A673 (cell line): ENCODE results near the gene HNRNPF. TPM values are rescaled to one million over a fixed set of nuclear protein-coding genes. Genes with fewer than 3 reads are reported as not detected.

Experiments used
- BruUV-seq: library from RNA; stranded (reverse); fragments of 400-500 nt; replicated peaks from 2 replicates; lab custom pipeline; 2021; lab: Mats Ljungman, UMichigan
- CTCF ChIA-PET: fragments of 300-600 bp; sonication (Branson Sonifier 250); formaldehyde crosslinking; loops from one replicate; lab custom pipeline; 2022; ENCODE audit warnings: antibody characterized with exemption; lab: Charles Lee
- POLR2A ChIA-PET: fragments of 300-600 bp; sonication (Branson Sonifier 250); formaldehyde crosslinking; loops from one replicate; lab custom pipeline; 2022; ENCODE audit warnings: antibody characterized with exemption; ENCODE audit not compliant: low non-redundant PET; lab: Charles Lee
- DNase-seq: peaks from one replicate; pipeline ENCODE4 v3.0.0-alpha.2; 2015; ENCODE audit warnings: low spot score
- H3K27ac ChIP-seq: fragments of 200-600 bp; sonication (generic); 2 replicates; pipeline ENCODE4 v1.5.1; 2016; ENCODE audit warnings: mixed run types, low read depth, mild to moderate bottlenecking, mixed read lengths, antibody characterized with exemption, low read length; ENCODE audit not compliant: poor library complexity, severe bottlenecking
- H3K27me3 ChIP-seq: fragments of 200-600 bp; sonication (generic); replicated peaks from 2 replicates; pipeline ENCODE4 v1.6.1; 2017; ENCODE audit warnings: mixed run types, low read depth, mild to moderate bottlenecking, mixed read lengths, antibody characterized with exemption, low read length; ENCODE audit not compliant: insufficient read depth, poor library complexity
- H3K36me3 ChIP-seq: fragments of 200-600 bp; sonication (generic); 2 replicates; pipeline ENCODE4 v1.6.1; 2016; ENCODE audit warnings: mixed run types, mild to moderate bottlenecking, mixed read lengths, antibody characterized with exemption, low read length; ENCODE audit not compliant: insufficient read depth, poor library complexity, severe bottlenecking
- H3K4me1 ChIP-seq: fragments of 200-600 bp; sonication (generic); 2 replicates; pipeline ENCODE4 v1.6.1; 2017; ENCODE audit warnings: mixed run types, mild to moderate bottlenecking, mixed read lengths, antibody characterized with exemption, low read length; ENCODE audit not compliant: insufficient read depth, poor library complexity, severe bottlenecking
- H3K4me3 ChIP-seq: fragments of 200-600 bp; sonication (generic); 2 replicates; pipeline ENCODE4 v1.5.1; 2016; ENCODE audit warnings: low read depth, mixed run types, mild to moderate bottlenecking, mixed read lengths, low read length; ENCODE audit not compliant: poor library complexity, severe bottlenecking
- H3K9me3 ChIP-seq: fragments of 200-600 bp; sonication (generic); 2 replicates; pipeline ENCODE4 v1.6.1; 2016; ENCODE audit warnings: mixed run types, low read depth, mild to moderate bottlenecking, mixed read lengths, antibody characterized with exemption, low read length; ENCODE audit not compliant: poor library complexity, severe bottlenecking
- CTCF ChIP-seq: fragments of 300-800, 200-600 bp; sonication (generic); conservative IDR thresholded peaks from 2 replicates; pipeline ENCODE4 v1.5.1; 2017; ENCODE audit warnings: low read depth, mild to moderate bottlenecking, antibody characterized with exemption, low read length, moderate library complexity, mixed read lengths
- EZH2 ChIP-seq: fragments of 200-600 bp; sonication (generic); IDR thresholded peaks from 2 replicates; pipeline ENCODE4 v1.6.1; 2017; ENCODE audit warnings: borderline replicate concordance, low read depth, mild to moderate bottlenecking, mixed read lengths, antibody characterized with exemption, low read length; ENCODE audit not compliant: poor library complexity, severe bottlenecking
- intact Hi-C: fragments of 100-400 bp; cut with micrococcal nuclease; formaldehyde crosslinking; loops from one replicate; pipeline ENCODE4 v1.10.0; 2022; ENCODE audit not compliant: unreplicated experiment
- total RNA-seq: library from RNA; stranded (reverse); gene quantifications from 2 replicates; pipeline ENCODE4 v1.2.3, GENCODE V29; 2021

The HNRNPF gene
- total RNA-seq, 1 experiment from 2014 or later = 277 TPM

- BruUV-seq = no TSS peak
- H3K27ac ChIP-seq = no peak overlapping the region
- no peaks in the 10 kb centered on the region for H3K9me3 ChIP-seq
- CTCF ChIA-PET = interaction anchor here (0.7 kb wide), 1 partner anchor 20 kb away, joined by 12 read pairs; no protein-coding TSS in a partner anchor
- H3K27me3 ChIP-seq = no peaks in the 10 kb centered on the region
- POLR2A ChIA-PET = interaction anchor here (0.6 kb wide), 1 partner anchor 43 kb away, joined by 5 read pairs; no protein-coding TSS in a partner anchor
- no peak for TF ChIP-seq CTCF
- TF ChIP-seq EZH2 = no peak
- H3K4me1 ChIP-seq = peaks cover 1% of the 10 kb centered on the region
- no peak for DNase-seq
- no peak overlapping the region for H3K4me3 ChIP-seq
- no peaks in the 10 kb centered on the region for H3K36me3 ChIP-seq
- intact Hi-C loops = no loop called here
Observed at GRCh38 chr10:43375401-43376020, 33.5 kb downstream of the HNRNPF start.

GRCh38 chr10:43374194-43374593 is 34.8 kb downstream of the HNRNPF start:
- intact Hi-C loops = no loop called here
- Histone ChIP-seq H3K4me1 (no peaks in the 10 kb centered on the region), H3K4me3 (no peak overlapping the region), H3K36me3 (no peaks in the 10 kb centered on the region), H3K27me3 (no peaks in the 10 kb centered on the region), H3K27ac (no peak overlapping the region), H3K9me3 (no peaks in the 10 kb centered on the region)
- ChIA-PET POLR2A (no interaction called here), CTCF (no interaction called here)
- no peak for TF ChIP-seq CTCF
- TF ChIP-seq EZH2 = no peak
- DNase-seq = no peak
- BruUV-seq = no TSS peak

GRCh38 chr10:43373461-43373860 is 35.5 kb downstream of the HNRNPF start:
- H3K27me3 ChIP-seq = no peaks in the 10 kb centered on the region
- BruUV-seq = no TSS peak
- H3K27ac ChIP-seq = no peak overlapping the region
- CTCF ChIA-PET = no interaction called here
- no peak overlapping the region for H3K4me3 ChIP-seq
- TF ChIP-seq CTCF (no peak), EZH2 (no peak)
- POLR2A ChIA-PET = no interaction called here
- no peaks in the 10 kb centered on the region for H3K9me3 ChIP-seq
- no peaks in the 10 kb centered on the region for H3K36me3 ChIP-seq
- intact Hi-C loops = no loop called here
- no peaks in the 10 kb centered on the region for H3K4me1 ChIP-seq
- DNase-seq = no peak
